Stromal cell of bone marrow (primary cell): ENCODE measurements around the gene BCKDK.
"Not testable (repeated sequence)": the region's sequence is repeated elsewhere in the genome, so short reads cannot be mapped to it uniquely, and the experiment has no call there.

Source experiments
- DNase-seq: peaks from one replicate; pipeline ENCODE4 v3.0.0-alpha.2; 2012; ENCODE audit warnings: low read depth

BCKDK gene

GRCh38 chr16:31127182-31127581, 19.0 kb downstream of the BCKDK start:
- no peak for DNase-seq

- no peak for DNase-seq
These were observed 20.8 kb downstream of the BCKDK start for GRCh38 chr16:31128711-31129567.

GRCh38 chr16:31129568-31130335, 21.6 kb downstream of the BCKDK start:
- DNase-seq = no peak

GRCh38 chr16:31130336-31130891, 22.2 kb downstream of the BCKDK start:
- no peak for DNase-seq

GRCh38 chr16:31130899-31131298, 22.7 kb downstream of the BCKDK start:
- no peak for DNase-seq

- no peak for DNase-seq
These were observed 23.2 kb downstream of the BCKDK start for GRCh38 chr16:31131416-31131815.

- no peak for DNase-seq
These were observed 23.7 kb downstream of the BCKDK start for GRCh38 chr16:31131841-31132271.

- no peak for DNase-seq
These were observed 24.3 kb downstream of the BCKDK start for GRCh38 chr16:31132303-31132979.

- DNase-seq = no peak
These were observed 24.9 kb downstream of the BCKDK start for GRCh38 chr16:31133046-31133501.

GRCh38 chr16:31134091-31134571, 25.9 kb downstream of the BCKDK start:
- DNase-seq = no peak

GRCh38 chr16:31134625-31135534, 26.7 kb downstream of the BCKDK start:
- no peak for DNase-seq

GRCh38 chr16:31135535-31136286, 27.5 kb downstream of the BCKDK start, which contains the start of gene PRSS8:
Gene PRSS8, minus strand, starts transcription at chr16:31135727. Its CDS starts 229 bp downstream, at chr16:31135498.
- DNase-seq = no peak

GRCh38 chr16:31136287-31136662, 28.1 kb downstream of the BCKDK start:
- DNase-seq = no peak

GRCh38 chr16:31136822-31137499, 28.8 kb downstream of the BCKDK start:
- DNase-seq = not testable (repeated sequence)

- no peak for DNase-seq
These were observed 30.7 kb downstream of the BCKDK start for GRCh38 chr16:31138621-31139578.

- DNase-seq = not testable (repeated sequence)
These were observed 32.9 kb downstream of the BCKDK start for GRCh38 chr16:31141071-31141469.

GRCh38 chr16:31141489-31142108, 33.4 kb downstream of the BCKDK start:
- DNase-seq = peak; percentile 61
